Smooth muscle cell of bladder (primary cell): ENCODE measurements around the gene EPM2A. TPM values are rescaled to one million over a fixed set of nuclear protein-coding genes. Genes with fewer than 3 reads are reported as not detected.

Experiments used
- total RNA-seq: library from RNA; depleted of rRNA; stranded (reverse); fragments of >200 nt; gene quantifications from 2 replicates; pipeline ENCODE4 v1.2.3, GENCODE V29; 2014

Gene EPM2A
- total RNA-seq = 4.0 and 8.5 TPM in 2 replicates

DNA sequence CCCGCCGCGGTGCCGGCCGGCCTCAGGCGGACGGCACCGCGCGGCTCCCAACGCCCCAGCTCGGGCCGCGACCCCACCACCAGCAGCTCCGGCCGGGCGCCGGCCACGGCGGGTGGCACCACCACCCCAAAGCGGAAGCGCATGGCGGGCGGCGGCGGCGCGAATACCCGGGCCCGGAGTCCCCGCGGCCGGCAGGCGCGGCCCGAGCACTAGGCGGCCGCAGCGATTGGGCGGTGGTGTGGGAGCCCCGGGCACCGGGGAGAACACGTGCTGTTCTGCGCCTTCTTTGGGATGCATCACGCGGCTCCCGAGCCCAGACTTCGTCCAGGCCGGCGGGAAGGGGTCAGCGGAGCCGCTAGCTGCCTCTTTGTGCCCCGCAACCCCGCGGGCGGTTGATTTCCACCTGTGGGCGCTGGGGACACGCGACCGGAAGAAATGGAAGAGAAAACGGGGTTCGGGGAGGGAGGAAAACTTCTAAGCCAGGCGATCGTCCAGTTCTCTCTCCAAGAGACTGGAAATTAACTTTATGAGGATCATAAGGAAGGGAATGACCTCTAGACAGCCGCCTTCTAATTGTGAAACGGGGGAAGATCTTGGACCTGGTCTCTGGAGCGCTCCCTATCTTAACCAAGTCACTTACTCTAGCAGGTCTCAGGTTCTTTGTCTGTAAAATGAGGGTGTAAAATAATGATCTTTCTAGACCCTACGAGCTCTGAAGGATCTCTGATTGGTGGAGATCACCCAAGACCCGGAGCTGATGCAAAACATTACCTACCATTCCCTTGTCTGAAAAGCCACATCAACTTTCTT is at the start of gene EPM2A:
TSS of gene EPM2A (minus strand) at position 165 of the 810 bp plus-strand sequence. CDS start at position 143, 22 bp downstream.

Other genes starting within 250 kb of the EPM2A start
- gene FBXO30, start 79.3 kb upstream of the EPM2A start, total RNA-seq = 17.5 and 20.8 TPM in 2 replicates
- 16.8 and 18.4 TPM in 2 replicates for gene SHPRH, start 228.8 kb upstream of the EPM2A start, total RNA-seq